ENCODE measurements around the gene ZC3H4. TPM values are rescaled to one million over a fixed set of nuclear protein-coding genes. Genes with fewer than 3 reads are reported as not detected.
A peak's percentile ranks its signal among the peaks of the same experiment; 100 is the strongest.

Gene ZC3H4
- total RNA-seq, 1 experiment from 2014 or later = 7.5 TPM

DNA sequence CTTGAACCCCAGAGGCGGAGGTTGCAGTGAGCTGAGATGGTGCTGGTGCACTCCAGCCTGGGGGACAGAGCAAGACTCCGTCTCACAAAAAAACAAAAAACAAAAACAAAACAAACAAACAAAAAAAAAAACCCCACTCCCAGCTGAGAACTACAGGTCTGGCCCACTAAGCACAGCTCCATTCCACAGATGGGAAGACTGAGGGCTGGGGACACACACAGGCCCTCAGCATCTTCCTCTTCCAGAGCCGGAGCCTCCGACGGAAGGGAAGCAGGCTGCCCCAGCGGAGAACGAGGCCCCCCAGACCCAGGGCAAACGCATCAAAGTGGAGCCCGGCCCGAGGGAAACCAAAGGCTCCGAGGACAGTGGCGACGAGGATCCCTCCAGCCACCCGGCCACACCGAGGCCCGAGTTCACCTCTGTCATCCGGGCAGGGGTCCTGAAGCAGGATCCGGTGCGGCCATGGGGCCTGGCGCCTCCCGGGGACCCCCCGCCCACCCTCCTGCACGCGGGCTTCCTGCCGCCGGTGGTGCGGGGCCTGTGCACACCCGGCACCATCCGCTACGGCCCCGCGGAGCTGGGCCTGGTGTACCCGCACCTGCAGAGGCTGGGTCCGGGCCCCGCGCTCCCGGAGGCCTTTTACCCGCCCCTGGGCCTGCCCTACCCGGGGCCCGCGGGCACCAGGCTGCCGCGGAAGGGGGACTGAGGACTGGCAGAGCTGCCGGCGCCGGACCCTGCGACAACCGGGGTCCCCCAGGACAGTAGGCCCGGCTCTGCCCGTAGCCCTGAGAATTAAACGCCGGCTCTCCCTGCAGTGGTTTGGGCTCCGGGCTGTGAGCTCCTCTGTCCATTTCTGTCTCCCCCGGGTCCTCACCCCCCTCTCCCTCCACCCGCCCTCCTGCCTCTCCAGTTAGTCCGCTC lies 68.4 kb downstream of the ZC3H4 start:
- DNase-seq (ENCODE audit: low read depth, low spot score) = no peak
- in situ Hi-C loops (cut with HindIII; ENCODE audit: low pct_unique_long_range_greater_than_20kb, low sequenced_read_pairs) = no loop called here

GRCh38 chr19:47040869-47041268 lies 72.7 kb downstream of the ZC3H4 start:
- no peak for DNase-seq (ENCODE audit: low read depth, low spot score)
- in situ Hi-C loops (cut with HindIII; ENCODE audit: low pct_unique_long_range_greater_than_20kb, low sequenced_read_pairs) = no loop called here

GRCh38 chr19:47039239-47039874 lies 74.2 kb downstream of the ZC3H4 start:
- DNase-seq (ENCODE audit: low read depth, low spot score) = no peak
- in situ Hi-C loops (cut with HindIII; ENCODE audit: low pct_unique_long_range_greater_than_20kb, low sequenced_read_pairs) = no loop called here

DNA sequence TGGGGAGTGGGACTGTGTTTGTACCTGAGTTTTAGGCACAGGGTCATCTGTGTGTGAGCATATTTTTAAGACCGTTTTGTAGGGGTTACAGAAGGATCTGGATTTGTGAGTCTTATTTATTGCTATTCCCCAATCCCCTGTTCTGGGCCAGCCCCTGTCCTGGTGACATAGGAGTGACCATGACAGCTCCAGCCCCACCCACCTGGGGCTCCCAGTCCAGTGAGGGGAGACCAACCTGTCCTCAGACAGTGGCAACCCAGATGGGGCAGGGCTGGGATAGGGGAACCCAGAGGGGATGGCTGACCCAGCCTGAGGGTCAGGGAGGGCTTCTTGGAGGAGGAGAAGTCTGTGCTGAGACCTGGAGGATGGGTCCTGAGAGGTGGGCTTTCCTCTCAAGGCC lies 75.8 kb downstream of the ZC3H4 start:
- no peak for DNase-seq (ENCODE audit: low read depth, low spot score)
- in situ Hi-C loops (cut with HindIII; ENCODE audit: low pct_unique_long_range_greater_than_20kb, low sequenced_read_pairs) = no loop called here

DNA sequence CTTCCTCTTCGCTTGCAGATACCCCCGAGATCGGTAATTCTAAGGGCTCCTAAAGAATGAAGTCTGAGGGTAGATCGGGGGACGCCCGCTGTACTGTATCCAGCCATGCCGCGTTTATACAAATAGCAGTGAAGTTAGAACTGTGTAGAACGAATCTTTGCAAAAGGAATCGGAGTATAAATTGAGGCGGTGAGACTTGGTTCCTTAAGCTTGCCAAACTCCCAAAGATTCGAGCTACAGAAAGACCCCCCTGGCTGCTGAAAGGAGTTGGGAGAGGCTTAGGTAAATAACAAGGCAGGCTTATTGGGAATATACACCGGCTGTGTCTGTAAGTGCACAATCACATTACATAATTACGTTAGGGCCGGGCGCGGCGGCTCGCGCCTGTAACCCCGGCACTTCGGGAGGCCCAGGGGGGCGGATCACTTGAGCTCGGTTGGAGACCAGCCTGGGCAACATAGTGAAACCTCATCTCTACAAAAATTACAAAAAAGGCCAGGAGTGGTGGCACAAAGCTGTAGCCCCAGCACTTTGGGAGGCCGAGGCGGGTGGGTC lies 77.4 kb downstream of the ZC3H4 start:
- no peak for DNase-seq (ENCODE audit: low read depth, low spot score)
- in situ Hi-C loops (cut with HindIII; ENCODE audit: low pct_unique_long_range_greater_than_20kb, low sequenced_read_pairs) = no loop called here

- in situ Hi-C loops (cut with HindIII; ENCODE audit: low pct_unique_long_range_greater_than_20kb, low sequenced_read_pairs) = no loop called here
- peak; percentile 78 for DNase-seq (ENCODE audit: low read depth, low spot score)
Observed at GRCh38 chr19:47035127-47036096, 78.2 kb downstream of the ZC3H4 start.

DNA sequence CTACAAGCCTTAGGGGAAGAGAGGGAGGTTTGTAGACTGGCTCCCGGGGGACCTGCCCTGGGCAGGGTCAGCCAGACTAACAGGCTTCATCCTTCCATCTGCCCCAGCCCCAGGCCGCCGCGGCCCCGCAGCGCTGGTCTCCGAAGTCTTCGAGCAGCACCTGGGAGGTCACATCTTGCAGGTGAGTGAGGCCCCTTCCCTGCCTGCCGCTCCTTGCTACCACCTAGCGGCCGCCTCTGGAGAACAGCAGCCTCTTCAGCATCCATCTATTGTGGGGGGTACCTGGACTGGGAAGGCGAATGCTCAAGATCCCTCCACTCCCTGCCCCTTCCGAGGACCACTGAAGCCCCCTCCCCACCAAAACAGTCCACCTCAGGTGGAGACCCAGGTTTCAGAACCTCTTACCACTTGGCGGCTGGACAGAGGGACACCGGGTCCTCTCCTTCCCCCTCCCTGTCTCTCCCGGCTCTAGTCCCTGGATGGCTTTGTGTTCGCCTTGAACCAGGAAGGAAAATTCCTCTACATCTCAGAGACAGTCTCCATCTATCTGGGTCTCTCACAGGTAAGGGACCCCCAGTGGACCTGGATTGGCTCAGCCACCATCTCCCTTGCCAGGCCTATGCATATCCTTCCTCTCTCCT lies 81.3 kb downstream of the ZC3H4 start:
- DNase-seq (ENCODE audit: low read depth, low spot score) = peak; percentile 44
- in situ Hi-C loops (cut with HindIII; ENCODE audit: low pct_unique_long_range_greater_than_20kb, low sequenced_read_pairs) = no loop called here

GRCh38 chr19:47028195-47028601 lies 85.4 kb downstream of the ZC3H4 start:
- DNase-seq (ENCODE audit: low read depth, low spot score) = no peak
- in situ Hi-C loops (cut with HindIII; ENCODE audit: low pct_unique_long_range_greater_than_20kb, low sequenced_read_pairs) = no loop called here

DNA sequence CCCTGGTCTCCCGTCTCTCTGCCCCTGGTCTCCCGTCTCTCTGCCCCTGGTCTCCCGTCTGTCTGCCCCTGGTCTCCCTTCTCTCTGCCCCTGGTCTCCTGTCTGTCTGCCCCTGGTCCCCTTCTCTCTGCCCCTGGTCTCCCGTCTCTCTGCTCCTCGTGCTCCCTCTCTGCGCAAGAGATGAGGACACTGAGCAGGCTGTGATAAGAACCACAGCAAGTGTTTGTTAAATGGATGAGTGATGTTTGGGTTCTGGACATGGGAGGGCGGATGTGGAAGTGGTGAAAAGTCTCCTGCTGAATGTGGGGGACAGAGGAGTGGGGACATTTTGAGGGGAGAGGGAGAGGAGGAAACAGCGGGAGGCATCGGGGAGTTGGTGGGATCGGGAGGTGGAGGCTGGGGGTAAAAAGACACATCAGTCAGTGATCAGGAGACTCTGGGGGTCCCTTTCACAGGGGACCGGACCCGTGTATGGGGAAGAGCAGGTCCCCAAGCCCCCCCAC lies 85.9 kb downstream of the ZC3H4 start:
- in situ Hi-C loops (cut with HindIII; ENCODE audit: low pct_unique_long_range_greater_than_20kb, low sequenced_read_pairs) = no loop called here
- no peak for DNase-seq (ENCODE audit: low read depth, low spot score)

- no peak for DNase-seq (ENCODE audit: low read depth, low spot score)
- in situ Hi-C loops (cut with HindIII; ENCODE audit: low pct_unique_long_range_greater_than_20kb, low sequenced_read_pairs) = no loop called here
Observed at GRCh38 chr19:47026889-47027288, 86.7 kb downstream of the ZC3H4 start.

GRCh38 chr19:47026156-47026555 lies 87.4 kb downstream of the ZC3H4 start:
- in situ Hi-C loops (cut with HindIII; ENCODE audit: low pct_unique_long_range_greater_than_20kb, low sequenced_read_pairs) = no loop called here

DNA sequence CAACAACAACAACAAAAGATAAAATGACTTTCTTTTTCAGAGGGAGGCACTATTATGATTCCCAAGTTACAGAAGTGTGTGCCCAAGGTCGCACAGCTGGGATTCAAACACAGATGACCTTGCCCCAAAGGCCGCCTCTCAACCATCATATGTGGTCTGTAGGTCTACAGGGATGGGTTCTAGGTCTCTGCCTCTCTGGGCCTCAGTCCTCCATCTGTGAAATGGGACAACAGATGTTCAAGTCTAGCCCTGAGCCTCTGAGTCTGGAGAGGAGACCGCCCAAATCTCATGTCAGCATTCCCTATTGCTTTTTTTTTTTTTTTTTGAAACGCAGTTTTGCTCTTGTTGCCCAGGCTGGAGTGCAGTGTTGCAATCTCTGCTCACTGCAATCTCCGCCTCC lies 89.1 kb downstream of the ZC3H4 start:
- no peak for DNase-seq (ENCODE audit: low read depth, low spot score)
- in situ Hi-C loops (cut with HindIII; ENCODE audit: low pct_unique_long_range_greater_than_20kb, low sequenced_read_pairs) = no loop called here

More at GRCh38 chr19:47026156-47026555, 87.4 kb downstream of the ZC3H4 start:
- DNase-seq (ENCODE audit: low read depth, low spot score) = no peak

- no peak for DNase-seq (ENCODE audit: low read depth, low spot score)
- in situ Hi-C loops (cut with HindIII; ENCODE audit: low pct_unique_long_range_greater_than_20kb, low sequenced_read_pairs) = no loop called here
Observed at GRCh38 chr19:47023448-47023794, 90.2 kb downstream of the ZC3H4 start.

- DNase-seq (ENCODE audit: low read depth, low spot score) = no peak
- in situ Hi-C loops (cut with HindIII; ENCODE audit: low pct_unique_long_range_greater_than_20kb, low sequenced_read_pairs) = no loop called here
Observed at GRCh38 chr19:47022541-47023447, 90.8 kb downstream of the ZC3H4 start.

GRCh38 chr19:47022140-47022536 lies 91.4 kb downstream of the ZC3H4 start:
- in situ Hi-C loops (cut with HindIII; ENCODE audit: low pct_unique_long_range_greater_than_20kb, low sequenced_read_pairs) = no loop called here

DNA sequence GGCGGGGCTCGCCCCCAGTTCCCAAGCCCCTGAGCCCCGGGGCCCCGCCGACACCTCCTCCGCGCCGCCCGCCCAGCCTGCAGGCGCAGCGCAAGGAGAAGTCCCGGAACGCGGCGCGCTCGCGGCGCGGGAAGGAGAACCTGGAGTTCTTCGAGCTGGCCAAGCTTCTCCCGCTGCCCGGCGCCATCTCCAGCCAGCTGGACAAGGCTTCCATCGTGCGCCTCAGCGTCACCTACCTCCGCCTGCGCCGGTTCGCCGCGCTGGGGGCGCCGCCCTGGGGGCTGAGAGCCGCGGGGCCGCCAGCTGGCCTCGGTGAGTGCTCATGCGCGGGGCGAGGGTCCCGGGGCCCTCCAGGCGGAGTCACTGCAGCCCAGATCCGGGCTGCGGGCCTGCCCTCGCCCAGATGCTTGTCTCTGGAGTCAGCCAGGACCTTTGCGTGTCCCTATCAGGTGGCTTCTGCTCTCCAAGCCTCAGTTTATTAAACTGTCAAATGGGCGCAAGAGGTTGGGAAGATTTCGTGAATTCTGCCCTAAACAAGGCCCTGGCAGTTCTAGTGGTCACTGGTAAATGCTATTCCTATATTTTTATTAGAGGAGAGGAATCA lies 91.9 kb downstream of the ZC3H4 start:
- DNase-seq (ENCODE audit: low read depth, low spot score) = no peak

More at GRCh38 chr19:47022140-47022536, 91.4 kb downstream of the ZC3H4 start:
- DNase-seq (ENCODE audit: low read depth, low spot score) = no peak

More for the DNA sequence above, 91.9 kb downstream of the ZC3H4 start:
- in situ Hi-C loops (cut with HindIII; ENCODE audit: low pct_unique_long_range_greater_than_20kb, low sequenced_read_pairs) = no loop called here
